GM23248 (cell line): Measurements from ENCODE around the gene C14orf132.

Experiments used
- EZH2 ChIP-seq: fragments of 200-600 bp; sonication (generic); IDR thresholded peaks from 2 replicates; pipeline ENCODE4 v1.6.1; 2018; ENCODE audit warnings: antibody characterized with exemption, mild to moderate bottlenecking; ENCODE audit not compliant: insufficient read depth, poor library complexity, severe bottlenecking
- EZH2phosphoT487 ChIP-seq: fragments of 200-600 bp; sonication (generic); IDR thresholded peaks from 2 replicates; pipeline ENCODE4 v1.6.1; 2018; ENCODE audit warnings: antibody characterized with exemption, moderate library complexity, mild to moderate bottlenecking, low read depth; ENCODE audit not compliant: insufficient read depth

DNA sequence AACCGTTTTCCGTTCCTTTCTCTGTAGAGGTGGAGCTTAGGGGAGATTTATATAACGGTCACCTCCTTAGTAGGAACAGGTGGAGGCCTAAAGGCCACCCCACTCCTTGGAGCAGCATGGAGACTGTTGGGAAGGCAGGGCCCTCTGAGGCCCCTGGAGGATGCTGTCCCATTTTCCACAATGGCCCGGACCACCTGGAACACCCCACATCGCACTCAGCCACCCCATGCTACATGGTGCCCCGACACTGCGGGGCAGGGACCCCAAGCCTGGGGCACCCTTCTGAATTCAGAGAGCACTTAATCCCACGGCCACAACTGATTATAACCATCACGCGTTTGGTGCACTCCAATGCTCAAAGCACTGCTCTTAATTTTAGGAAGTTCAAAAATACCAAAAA is 41.4 kb downstream of the C14orf132 start:
- TF ChIP-seq EZH2, result no peak
- TF ChIP-seq EZH2phosphoT487, result no peak
